H9 (cell line): ENCODE measurements around the gene FREM1. TPM values are rescaled to one million over a fixed set of nuclear protein-coding genes. Genes with fewer than 3 reads are reported as not detected.

Experiments
- DNase-seq: peaks from one replicate; pipeline ENCODE4 v3.0.0-alpha.2; 2017
- H2AFZ ChIP-seq: one replicate; pipeline ENCODE4 v1.6.1; 2013; ENCODE audit warnings: mild to moderate bottlenecking, low read length, control low read depth, moderate library complexity
- H2AK5ac ChIP-seq: 2 replicates; pipeline ENCODE4 v1.6.1; 2013; ENCODE audit warnings: low read length, control low read depth, mixed read lengths; ENCODE audit not compliant: insufficient read length
- H2BK120ac ChIP-seq: one replicate; pipeline ENCODE4 v1.6.1; 2013; ENCODE audit warnings: low read depth, mild to moderate bottlenecking, low read length, control low read depth, inconsistent platforms; ENCODE audit not compliant: poor library complexity, severe bottlenecking
- H2BK12ac ChIP-seq: 2 replicates; pipeline ENCODE4 v1.6.1; 2013; ENCODE audit warnings: low read length, control low read depth, mixed read lengths, low read depth; ENCODE audit not compliant: insufficient read length
- H2BK15ac ChIP-seq: 2 replicates; pipeline ENCODE4 v1.6.1; 2013; ENCODE audit warnings: low read depth, low read length, control low read depth
- H2BK20ac ChIP-seq: one replicate; pipeline ENCODE4 v1.6.1; 2013; ENCODE audit warnings: low read depth, mild to moderate bottlenecking, low read length, control low read depth, inconsistent platforms; ENCODE audit not compliant: poor library complexity, severe bottlenecking
- H2BK5ac ChIP-seq: 2 replicates; pipeline ENCODE4 v1.6.1; 2013; ENCODE audit warnings: low read length, control low read depth, mixed read lengths; ENCODE audit not compliant: insufficient read length
- H3K14ac ChIP-seq: 2 replicates; pipeline ENCODE4 v1.6.1; 2013; ENCODE audit warnings: low read length, control low read depth; ENCODE audit not compliant: insufficient read depth
- H3K18ac ChIP-seq: 2 replicates; pipeline ENCODE4 v1.6.1; 2013; ENCODE audit warnings: low read depth, mild to moderate bottlenecking, mixed read lengths, low read length, control low read depth; ENCODE audit not compliant: insufficient read length
- H3K23ac ChIP-seq: 2 replicates; pipeline ENCODE4 v1.6.1; 2013; ENCODE audit warnings: low read length, control low read depth, mixed read lengths, low read depth; ENCODE audit not compliant: insufficient read length
- H3K23me2 ChIP-seq: 2 replicates; pipeline ENCODE4 v1.6.1; 2013; ENCODE audit warnings: low read depth, mild to moderate bottlenecking, mixed read lengths, low read length, control low read depth; ENCODE audit not compliant: insufficient read length, poor library complexity, severe bottlenecking
- H3K27ac ChIP-seq: 2 replicates; pipeline ENCODE4 v1.5.1; 2013; ENCODE audit warnings: low read length, control low read depth, mixed read lengths, low read depth; ENCODE audit not compliant: insufficient read length
- H3K27me3 ChIP-seq: 2 replicates; pipeline ENCODE4 v1.6.1; 2013; ENCODE audit warnings: low read length, control low read depth, inconsistent platforms; ENCODE audit not compliant: insufficient read depth
- H3K4ac ChIP-seq: 2 replicates; pipeline ENCODE4 v1.6.1; 2013; ENCODE audit warnings: low read depth, mild to moderate bottlenecking, control low read depth, inconsistent platforms, low read length, moderate library complexity
- H3K4me1 ChIP-seq: 2 replicates; pipeline ENCODE4 v1.6.1; 2013; ENCODE audit warnings: low read length, control low read depth, inconsistent platforms; ENCODE audit not compliant: insufficient read depth
- H3K4me2 ChIP-seq: 2 replicates; pipeline ENCODE4 v1.6.1; 2013; ENCODE audit warnings: low read length, control low read depth, mixed read lengths; ENCODE audit not compliant: insufficient read length, insufficient read depth
- H3K56ac ChIP-seq: 2 replicates; pipeline ENCODE4 v1.6.1; 2013; ENCODE audit warnings: low read depth, mild to moderate bottlenecking, mixed read lengths, low read length, control low read depth; ENCODE audit not compliant: insufficient read length
- H3K79me1 ChIP-seq: 2 replicates; pipeline ENCODE4 v1.6.1; 2013; ENCODE audit warnings: low read depth, mild to moderate bottlenecking, moderate library complexity, low read length, control low read depth, inconsistent platforms; ENCODE audit not compliant: insufficient read depth, poor library complexity, severe bottlenecking
- H3K79me2 ChIP-seq: 2 replicates; pipeline ENCODE4 v1.6.1; 2013; ENCODE audit warnings: low read length, control low read depth, inconsistent platforms; ENCODE audit not compliant: insufficient read depth
- H3K9ac ChIP-seq: 2 replicates; pipeline ENCODE4 v1.6.1; 2013; ENCODE audit warnings: low read length, control low read depth, mixed read lengths; ENCODE audit not compliant: insufficient read length; ENCODE audit errors: extremely low read depth
- H3K9me3 ChIP-seq: one replicate; pipeline ENCODE4 v1.6.1; 2013; ENCODE audit warnings: low read depth, low read length, inconsistent platforms; ENCODE audit not compliant: control insufficient read depth
- H3T11ph ChIP-seq: one replicate; pipeline ENCODE4 v1.6.1; 2013; ENCODE audit warnings: mild to moderate bottlenecking, low read length, control low read depth, inconsistent platforms
- H4K20me1 ChIP-seq: one replicate; pipeline ENCODE4 v1.6.1; 2013; ENCODE audit not compliant: control insufficient read depth, insufficient read length, insufficient read depth
- H4K5ac ChIP-seq: 2 replicates; pipeline ENCODE4 v1.6.1; 2013; ENCODE audit warnings: low read depth, mild to moderate bottlenecking, mixed read lengths, low read length, control low read depth; ENCODE audit not compliant: insufficient read length
- H4K8ac ChIP-seq: replicated peaks from 2 replicates; pipeline ENCODE4 v1.6.1; 2013; ENCODE audit warnings: low read length, control low read depth, mixed read lengths, low read depth; ENCODE audit not compliant: insufficient read length
- H4K91ac ChIP-seq: 2 replicates; pipeline ENCODE4 v1.6.1; 2013; ENCODE audit warnings: low read depth, mild to moderate bottlenecking, moderate library complexity, mixed read lengths, low read length, control low read depth; ENCODE audit not compliant: insufficient read length
- H3K27ac Mint-ChIP-seq, 3 experiments: 2 replicates in 2 of 3; 3 replicates in 1 of 3; pipeline ENCODE4 v1.8.0; 2020 to 2021; ENCODE audit warnings: mixed read lengths in 3 of 3, mild to moderate bottlenecking in 1 of 3, moderate library complexity in 1 of 3
- H3K27me3 Mint-ChIP-seq: 2 replicates; pipeline ENCODE4 v1.8.0; 2021; ENCODE audit warnings: low read depth, mild to moderate bottlenecking, moderate library complexity, mixed read lengths
- H3K36me3 Mint-ChIP-seq, 3 experiments: 2 replicates in 2 of 3; 3 replicates in 1 of 3; pipeline ENCODE4 v1.8.0; 2020 to 2021; ENCODE audit warnings: low read depth in 3 of 3, mixed read lengths in 3 of 3; ENCODE audit not compliant: insufficient read depth in 1 of 3
- H3K4me1 Mint-ChIP-seq, 2 experiments: 2 replicates each; pipeline ENCODE4 v1.8.0; 2020; ENCODE audit warnings: mixed read lengths in 2 of 2
- H3K4me3 Mint-ChIP-seq, 2 experiments: 2 replicates in 1 of 2; 3 replicates in 1 of 2; pipeline ENCODE4 v1.8.0; 2020 to 2021; ENCODE audit warnings: mild to moderate bottlenecking in 2 of 2, mixed read lengths in 2 of 2, moderate library complexity in 1 of 2
- H3K9me3 Mint-ChIP-seq, 2 experiments: 2 replicates in 1 of 2; 3 replicates in 1 of 2; pipeline ENCODE4 v1.8.0; 2020; ENCODE audit warnings: mild to moderate bottlenecking in 2 of 2, mixed read lengths in 2 of 2, moderate library complexity in 1 of 2
- WGBS: extraction: QIAGEN DNeasy Blood & Tissue Kit; methylation state at CpG from one replicate; pipeline ENCODE4 v1.1.7; 2013; ENCODE audit warnings: missing lambda C conversion rate, low lambda C conversion rate, mixed read lengths; ENCODE audit not compliant: insufficient read length; ENCODE audit errors: extremely low coverage; 5-methylcytosine and 5-hydroxymethylcytosine counted together
- total RNA-seq: library from RNA; stranded (reverse); gene quantifications from 2 replicates; pipeline ENCODE4 v1.2.1, GENCODE V29; 2021
- TF ChIP-seq, protein P1 (sequence below): fragments of 200-600 bp; sonication (generic); conservative IDR thresholded peaks from 3 replicates; pipeline ENCODE4 v1.8.0; 2021; ENCODE audit warnings: antibody characterized with exemption, mild to moderate bottlenecking

The FREM1 gene
- total RNA-seq, 1 experiment from 2014 or later, result 0.44 TPM

DNA sequence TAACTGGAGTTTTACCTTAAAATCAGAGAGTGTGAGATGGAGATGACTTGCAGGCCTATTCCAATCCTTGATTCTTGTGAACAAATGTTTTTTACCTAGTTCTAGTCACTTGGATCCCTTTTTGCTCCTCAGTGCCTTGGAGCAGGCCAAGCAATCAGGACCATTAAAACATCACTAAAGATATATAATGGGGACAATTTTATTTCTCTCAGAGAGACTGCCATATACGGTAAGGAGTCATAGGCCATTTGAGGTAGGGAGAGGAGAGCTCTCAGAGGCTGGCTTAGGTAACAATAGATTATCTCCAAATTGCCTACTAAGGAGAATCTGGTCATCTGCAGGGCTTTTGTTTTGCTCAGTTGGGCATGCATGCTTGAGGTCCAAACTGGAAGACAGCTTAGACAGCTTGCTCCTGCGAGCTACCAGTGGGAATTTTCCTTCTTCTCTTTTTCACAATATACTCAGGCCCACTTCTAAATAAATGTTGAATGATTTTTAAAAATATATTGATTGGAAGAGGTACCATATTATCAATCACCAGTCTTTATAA is 44.0 kb downstream of the FREM1 start:
- WGBS, result no CpG with 5 or more reads among the region's 2 CpGs
- H2BK120ac ChIP-seq, result no peak overlapping the region
- no peaks in the 10 kb centered on the region for H3K9me3 ChIP-seq
- H3K56ac ChIP-seq, result no peak overlapping the region
- H4K5ac ChIP-seq, result no peak overlapping the region
- H3K79me1 ChIP-seq, result no peaks in the 10 kb centered on the region
- no peaks in the 10 kb centered on the region for H3K79me2 ChIP-seq
- no peak overlapping the region for H3K27ac ChIP-seq
- H2BK5ac ChIP-seq, result no peak overlapping the region
- no peak overlapping the region for H3K4me2 ChIP-seq
- TF ChIP-seq, protein P1, sequence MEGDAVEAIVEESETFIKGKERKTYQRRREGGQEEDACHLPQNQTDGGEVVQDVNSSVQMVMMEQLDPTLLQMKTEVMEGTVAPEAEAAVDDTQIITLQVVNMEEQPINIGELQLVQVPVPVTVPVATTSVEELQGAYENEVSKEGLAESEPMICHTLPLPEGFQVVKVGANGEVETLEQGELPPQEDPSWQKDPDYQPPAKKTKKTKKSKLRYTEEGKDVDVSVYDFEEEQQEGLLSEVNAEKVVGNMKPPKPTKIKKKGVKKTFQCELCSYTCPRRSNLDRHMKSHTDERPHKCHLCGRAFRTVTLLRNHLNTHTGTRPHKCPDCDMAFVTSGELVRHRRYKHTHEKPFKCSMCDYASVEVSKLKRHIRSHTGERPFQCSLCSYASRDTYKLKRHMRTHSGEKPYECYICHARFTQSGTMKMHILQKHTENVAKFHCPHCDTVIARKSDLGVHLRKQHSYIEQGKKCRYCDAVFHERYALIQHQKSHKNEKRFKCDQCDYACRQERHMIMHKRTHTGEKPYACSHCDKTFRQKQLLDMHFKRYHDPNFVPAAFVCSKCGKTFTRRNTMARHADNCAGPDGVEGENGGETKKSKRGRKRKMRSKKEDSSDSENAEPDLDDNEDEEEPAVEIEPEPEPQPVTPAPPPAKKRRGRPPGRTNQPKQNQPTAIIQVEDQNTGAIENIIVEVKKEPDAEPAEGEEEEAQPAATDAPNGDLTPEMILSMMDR, result no peak
- no peaks in the 10 kb centered on the region for H4K20me1 ChIP-seq
- H3K27ac Mint-ChIP-seq, result no peak overlapping the region
- no peak overlapping the region for H3K9ac ChIP-seq
- H3K27me3 Mint-ChIP-seq, result no peaks in the 10 kb centered on the region
- no peaks in the 10 kb centered on the region for H3K23me2 ChIP-seq
- no peak overlapping the region for H3K4ac ChIP-seq
- no peak overlapping the region for H2AK5ac ChIP-seq
- no peak overlapping the region for H3K4me3 Mint-ChIP-seq
- no peak for DNase-seq
- H2AFZ ChIP-seq, result no peak overlapping the region
- H2BK15ac ChIP-seq, result no peak overlapping the region
- H3K23ac ChIP-seq, result no peak overlapping the region
- H3T11ph ChIP-seq, result no peak overlapping the region
- no peaks in the 10 kb centered on the region for H3K4me1 ChIP-seq
- H2BK20ac ChIP-seq, result no peak overlapping the region
- H3K9me3 Mint-ChIP-seq, result no peaks in the 10 kb centered on the region; a peak in 2 of 5 replicates
- H3K18ac ChIP-seq, result no peak overlapping the region
- no peak overlapping the region for H4K91ac ChIP-seq
- peaks cover 2 to 9% of the 10 kb centered on the region in 2 experiments; a peak in 2 of 4 replicates for H3K4me1 Mint-ChIP-seq
- H2BK12ac ChIP-seq, result no peak overlapping the region
- no peak overlapping the region for H4K8ac ChIP-seq
- H3K27me3 ChIP-seq, result no peaks in the 10 kb centered on the region
- no peak overlapping the region for H3K14ac ChIP-seq
- no peaks in the 10 kb centered on the region for H3K36me3 Mint-ChIP-seq
